A172 (cell line): ENCODE measurements around the gene CFAP65. TPM values are rescaled to one million over a fixed set of nuclear protein-coding genes. Genes with fewer than 3 reads are reported as not detected.

Experiments used
- DNase-seq: peaks from one replicate; pipeline ENCODE4 v3.0.0-alpha.2; 2015; ENCODE audit warnings: low spot score
- total RNA-seq: library from RNA; depleted of rRNA; stranded (reverse); fragments of >200 nt; shearing (Covaris generic); gene quantifications from 2 replicates; pipeline ENCODE4 v1.2.3, GENCODE V29; 2014; rRNA removed

The CFAP65 gene
- total RNA-seq, 1 experiment from 2014 or later = 0.55 TPM

- DNase-seq = peak; percentile 35
Measured at GRCh38 chr2:218963601-218964000, 77.7 kb downstream of the CFAP65 start.

GRCh38 chr2:218962859-218963492 is 78.3 kb downstream of the CFAP65 start:
- peak; percentile 96 for DNase-seq

GRCh38 chr2:218961651-218962570 is 79.4 kb downstream of the CFAP65 start:
- DNase-seq = no peak

- DNase-seq = no peak
Measured at GRCh38 chr2:218961229-218961628, 80.1 kb downstream of the CFAP65 start.

- no peak for DNase-seq
Measured at GRCh38 chr2:218960309-218961165, 80.8 kb downstream of the CFAP65 start.

- DNase-seq = no peak
Measured at GRCh38 chr2:218959761-218960308, 81.5 kb downstream of the CFAP65 start.

GRCh38 chr2:218959141-218959731 is 82.1 kb downstream of the CFAP65 start, which contains the start of gene CDK5R2:
TSS of gene CDK5R2 (plus strand) at chr2:218959666. CDS start at chr2:218959821, 155 bp downstream.
- DNase-seq = peak; percentile 81

GRCh38 chr2:218958276-218958675 is 83.0 kb downstream of the CFAP65 start:
- no peak for DNase-seq

- DNase-seq = no peak
Measured at GRCh38 chr2:218957671-218958070, 83.6 kb downstream of the CFAP65 start.

GRCh38 chr2:218956039-218956438 is 85.3 kb downstream of the CFAP65 start:
- no peak for DNase-seq

- no peak for DNase-seq
Measured at GRCh38 chr2:218954541-218955300, 86.6 kb downstream of the CFAP65 start.

GRCh38 chr2:218953366-218953954 is 87.9 kb downstream of the CFAP65 start:
- no peak for DNase-seq

Other genes starting within 250 kb of the CFAP65 start
- not detected in 2 replicates for gene PRKAG3, start 209.7 kb downstream of the CFAP65 start, total RNA-seq
- gene WNT6, start 181.7 kb downstream of the CFAP65 start, total RNA-seq = 0.24 TPM in 1 of 2 replicates, not detected in the other
- 0.36 and 1.5 TPM in 2 replicates for gene WNT10A, start 160.7 kb downstream of the CFAP65 start, total RNA-seq
- gene CDK5R2, start 81.8 kb downstream of the CFAP65 start, total RNA-seq = 0.03 and 0.57 TPM in 2 replicates
- gene FEV, start 56.3 kb downstream of the CFAP65 start, total RNA-seq = not detected in 2 replicates
- gene CRYBA2, start 48.1 kb downstream of the CFAP65 start, total RNA-seq = not detected in 2 replicates
- gene IHH, start 19.4 kb upstream of the CFAP65 start, total RNA-seq = 0.03 TPM in 1 of 2 replicates, not detected in the other
- gene NHEJ1, start 119.3 kb upstream of the CFAP65 start, total RNA-seq = 20.9 and 22.2 TPM in 2 replicates
- 0.19 and 0.67 TPM in 2 replicates for gene SLC23A3, start 128.5 kb upstream of the CFAP65 start, total RNA-seq
- gene CNPPD1, start 135.4 kb upstream of the CFAP65 start, total RNA-seq = 36.7 and 43.8 TPM in 2 replicates
- 120 and 125 TPM in 2 replicates for gene RETREG2, start 136.8 kb upstream of the CFAP65 start, total RNA-seq
- gene ZFAND2B, start 165.3 kb upstream of the CFAP65 start, total RNA-seq = 44.1 and 57.6 TPM in 2 replicates
- gene ABCB6, start 177.4 kb upstream of the CFAP65 start, total RNA-seq = 41.2 and 41.9 TPM in 2 replicates
- gene ATG9A, start 188.1 kb upstream of the CFAP65 start, total RNA-seq = 59.0 and 60.7 TPM in 2 replicates
- gene ANKZF1, start 188.3 kb upstream of the CFAP65 start, total RNA-seq = 23.6 and 24.7 TPM in 2 replicates
- gene GLB1L, start 203.9 kb upstream of the CFAP65 start, total RNA-seq = 9.6 and 12.1 TPM in 2 replicates
- 16.3 and 23.1 TPM in 2 replicates for gene STK16, start 204.0 kb upstream of the CFAP65 start, total RNA-seq
- gene TUBA4B, start 211.7 kb upstream of the CFAP65 start, total RNA-seq = not detected in 2 replicates
- gene TUBA4A, start 212.4 kb upstream of the CFAP65 start, total RNA-seq = 106 and 115 TPM in 2 replicates
- 27.5 and 40.7 TPM in 2 replicates for gene DNAJB2, start 237.8 kb upstream of the CFAP65 start, total RNA-seq